Ishikawa (cell line): ENCODE results near the gene FREM3.

Experiments used
- CEBPB ChIP-seq: IDR thresholded peaks from 2 replicates; pipeline ENCODE4 v1.6.1; 2012
- EP300 ChIP-seq: IDR thresholded peaks from 2 replicates; pipeline ENCODE4 v1.6.1; 2012; ENCODE audit warnings: borderline replicate concordance
- RAD21 ChIP-seq: IDR thresholded peaks from 2 replicates; pipeline ENCODE4 v1.6.1; 2012; ENCODE audit warnings: low read depth
- TCF12 ChIP-seq: IDR thresholded peaks from 2 replicates; pipeline ENCODE4 v1.6.1; 2012; ENCODE audit warnings: low read depth
- TEAD4 ChIP-seq: IDR thresholded peaks from 2 replicates; pipeline ENCODE4 v1.6.1; 2012
- USF1 ChIP-seq: IDR thresholded peaks from 2 replicates; pipeline ENCODE4 v1.6.1; 2012
- YY1 ChIP-seq: IDR thresholded peaks from 2 replicates; pipeline ENCODE4 v1.6.1; 2012; ENCODE audit warnings: low read depth

GRCh38 chr4:143587703-143588102 lies 112.8 kb downstream of the FREM3 start:
- TF ChIP-seq USF1: no peak
- no peak for TF ChIP-seq YY1
- TF ChIP-seq TEAD4: no peak
- peak; percentile 64 for TF ChIP-seq RAD21
- TF ChIP-seq TCF12: no peak
- no peak for TF ChIP-seq CEBPB
- no peak for TF ChIP-seq EP300
